T follicular helper cell (primary cell): ENCODE results near the gene ITGAL.
"Not testable (repeated sequence)": the region's sequence is repeated elsewhere in the genome, so short reads cannot be mapped to it uniquely, and the experiment has no call there.

ENCODE experiments used
- DNase-seq: peaks from one replicate; pipeline ENCODE4 v3.0.0-alpha.2; 2020; ENCODE audit warnings: low read depth

The ITGAL gene

DNA sequence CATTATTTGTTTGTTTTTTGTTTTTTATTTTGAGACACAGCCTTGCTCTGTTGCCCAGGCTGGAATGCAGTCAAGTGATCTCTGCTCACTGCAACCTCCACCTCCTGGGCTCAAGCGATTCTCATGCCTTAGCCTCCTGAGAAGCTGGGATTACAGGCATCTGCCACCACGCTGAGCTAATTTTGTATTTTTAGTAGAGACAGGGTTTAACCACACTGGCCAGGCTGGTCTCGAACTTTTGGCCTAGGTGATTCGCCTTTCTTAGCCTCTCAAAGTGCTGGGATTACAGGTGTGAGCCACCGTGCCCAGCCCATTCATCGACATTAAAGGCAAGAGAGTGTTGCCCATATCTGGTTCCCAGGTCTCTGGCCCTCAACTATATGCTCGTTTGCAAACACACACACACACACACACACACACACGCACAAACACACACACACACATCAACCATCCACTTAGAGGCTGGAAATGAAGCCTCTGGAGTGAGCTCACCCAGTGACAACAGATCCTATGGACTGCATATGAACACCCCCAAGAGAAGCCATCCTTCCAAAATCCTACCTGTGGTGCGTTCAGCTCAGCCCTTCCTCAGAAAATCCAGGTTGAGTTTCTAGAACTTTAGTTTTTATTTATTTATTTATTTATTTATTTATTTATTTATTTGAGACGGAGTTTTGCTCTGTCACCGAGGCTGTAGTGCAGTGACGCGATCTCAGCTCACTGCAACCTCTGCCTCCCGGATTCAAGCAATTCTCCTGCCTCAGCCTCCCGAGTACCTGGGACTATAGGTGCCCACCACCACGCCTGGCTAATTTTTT, 14.6 kb upstream of the ITGAL start:
- no peak for DNase-seq

DNA sequence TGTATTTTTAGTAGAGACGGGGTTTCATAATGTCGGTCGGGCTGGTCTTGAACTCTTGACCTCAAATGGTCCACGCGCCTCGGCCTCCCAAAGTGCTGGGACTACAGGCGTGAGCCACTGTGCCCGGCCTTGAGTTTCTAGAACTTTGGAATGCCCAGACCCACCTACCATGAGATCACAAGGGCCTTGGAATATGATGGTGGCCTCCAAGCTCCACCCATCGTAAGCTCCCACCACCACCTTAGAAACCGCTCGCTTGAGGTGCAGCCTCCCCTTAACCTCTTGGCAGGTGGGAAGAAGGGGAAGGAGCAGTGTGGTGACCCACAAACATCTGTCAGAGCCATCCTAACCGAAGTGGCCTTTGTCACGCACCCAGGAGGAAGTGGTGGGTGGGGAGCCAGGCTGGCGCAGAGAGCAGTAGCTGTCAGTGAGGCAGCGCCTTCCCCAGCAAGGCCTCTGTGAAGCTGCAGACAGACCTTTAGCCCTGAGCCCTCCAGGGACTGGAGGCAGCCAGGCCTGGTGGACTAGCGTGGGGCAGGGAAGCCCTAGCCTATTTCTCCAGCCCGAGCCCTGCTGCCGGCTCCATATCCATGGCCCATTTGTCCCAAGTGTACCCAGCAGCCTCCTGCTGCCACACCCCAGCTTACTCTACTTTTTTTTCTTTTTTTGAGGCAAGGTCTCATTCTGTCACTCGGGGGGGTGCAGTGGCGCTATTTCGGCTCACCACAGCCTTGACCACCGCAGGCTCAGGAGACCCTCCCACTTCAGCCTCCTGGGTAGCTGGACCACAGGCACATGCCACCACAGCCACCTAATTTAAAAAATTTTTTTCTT, 13.8 kb upstream of the ITGAL start:
- DNase-seq = peak; percentile 32

DNA sequence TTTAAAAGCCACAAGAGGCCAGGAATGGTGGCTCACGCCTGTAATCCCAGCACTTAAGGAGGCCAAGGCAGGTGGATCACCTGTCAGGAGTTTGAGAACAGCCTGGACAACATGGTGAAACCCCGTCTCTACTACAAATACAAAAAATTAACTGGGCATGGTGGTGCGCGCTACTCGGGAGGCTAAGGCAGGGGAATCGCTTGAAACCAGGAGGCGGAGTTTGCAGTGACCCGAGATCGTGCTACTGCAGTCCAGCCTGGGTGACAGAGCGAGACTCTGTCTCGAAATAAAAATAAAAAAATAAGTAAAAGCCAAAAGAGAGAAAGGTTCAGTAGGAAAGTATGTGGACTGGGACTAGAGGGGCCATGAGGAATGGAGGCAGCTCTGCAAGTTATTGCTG, 13.1 kb upstream of the ITGAL start:
- no peak for DNase-seq

DNA sequence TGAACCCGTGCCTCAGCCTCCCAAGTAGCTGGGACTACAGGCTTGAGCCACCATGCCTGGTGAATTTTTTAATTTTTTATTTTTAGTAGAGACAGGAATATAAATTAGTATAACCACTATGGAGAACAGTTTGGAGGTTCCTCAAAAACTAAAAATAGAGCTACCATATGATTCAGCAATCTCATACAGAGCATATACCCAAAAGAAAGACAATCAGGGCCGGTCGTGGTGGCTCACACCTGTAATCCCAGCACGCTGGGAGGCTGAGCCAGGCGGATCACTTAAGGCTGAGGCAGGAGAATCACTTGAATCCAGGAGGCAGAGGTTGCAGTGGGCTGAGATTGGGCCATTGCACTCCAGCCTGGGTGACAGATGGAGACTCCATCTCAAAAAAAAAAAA, 11.1 kb upstream of the ITGAL start:
- DNase-seq = not testable (repeated sequence)

DNA sequence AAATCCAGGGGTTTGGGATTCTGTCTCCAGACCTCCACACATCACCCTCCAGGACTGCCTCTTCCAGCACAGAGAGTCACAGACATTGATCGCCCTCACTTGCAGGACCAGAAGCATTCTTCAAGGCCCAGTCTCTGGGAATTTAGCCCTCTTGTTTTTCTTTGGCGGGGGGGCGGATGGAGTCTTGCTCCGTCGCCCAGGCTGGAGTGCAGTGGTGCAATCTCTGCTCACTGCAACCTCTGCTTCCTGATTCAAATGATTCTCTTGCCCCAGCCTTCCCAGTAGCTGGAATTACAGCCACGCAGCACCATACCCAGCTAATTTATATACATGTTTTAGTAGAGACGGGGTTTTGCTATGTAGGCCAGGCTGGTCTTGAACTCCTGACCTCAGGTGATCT, 8.5 kb upstream of the ITGAL start:
- no peak for DNase-seq

DNA sequence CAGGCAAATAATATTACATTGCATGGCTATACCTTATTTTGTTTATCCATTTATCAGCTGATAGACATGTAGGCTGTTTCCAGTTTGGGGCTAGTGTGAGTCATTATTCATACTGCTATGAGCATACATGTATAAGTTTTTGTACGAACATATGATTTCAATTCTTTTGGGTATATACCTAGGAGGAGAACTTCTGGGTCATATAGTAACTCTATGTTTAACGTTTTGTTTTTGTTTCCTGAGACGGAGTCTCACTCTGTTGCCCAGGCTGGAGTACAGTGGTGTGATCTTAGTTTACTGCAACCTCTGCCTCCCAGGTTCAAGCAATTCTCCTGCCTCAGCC, 2.4 kb upstream of the ITGAL start:
- DNase-seq = no peak

DNA sequence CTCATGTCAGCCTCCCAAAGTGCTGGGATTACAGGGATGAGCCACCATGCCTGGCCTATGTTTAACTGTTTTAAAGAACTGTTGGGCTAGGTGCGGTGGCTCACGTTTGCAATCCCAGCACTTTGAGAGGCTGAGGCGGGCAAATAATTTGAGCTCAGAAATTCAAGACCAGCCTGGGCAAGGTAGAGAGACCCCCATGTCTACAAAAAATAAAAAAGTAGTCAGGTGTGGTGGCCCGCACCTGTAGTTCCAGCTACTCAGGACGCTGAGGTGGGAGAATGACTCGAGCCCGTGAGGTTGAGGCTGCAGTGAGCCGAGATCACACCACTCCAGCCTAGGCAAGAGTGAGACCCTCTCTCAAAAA, 1.9 kb upstream of the ITGAL start:
- DNase-seq = no peak

DNA sequence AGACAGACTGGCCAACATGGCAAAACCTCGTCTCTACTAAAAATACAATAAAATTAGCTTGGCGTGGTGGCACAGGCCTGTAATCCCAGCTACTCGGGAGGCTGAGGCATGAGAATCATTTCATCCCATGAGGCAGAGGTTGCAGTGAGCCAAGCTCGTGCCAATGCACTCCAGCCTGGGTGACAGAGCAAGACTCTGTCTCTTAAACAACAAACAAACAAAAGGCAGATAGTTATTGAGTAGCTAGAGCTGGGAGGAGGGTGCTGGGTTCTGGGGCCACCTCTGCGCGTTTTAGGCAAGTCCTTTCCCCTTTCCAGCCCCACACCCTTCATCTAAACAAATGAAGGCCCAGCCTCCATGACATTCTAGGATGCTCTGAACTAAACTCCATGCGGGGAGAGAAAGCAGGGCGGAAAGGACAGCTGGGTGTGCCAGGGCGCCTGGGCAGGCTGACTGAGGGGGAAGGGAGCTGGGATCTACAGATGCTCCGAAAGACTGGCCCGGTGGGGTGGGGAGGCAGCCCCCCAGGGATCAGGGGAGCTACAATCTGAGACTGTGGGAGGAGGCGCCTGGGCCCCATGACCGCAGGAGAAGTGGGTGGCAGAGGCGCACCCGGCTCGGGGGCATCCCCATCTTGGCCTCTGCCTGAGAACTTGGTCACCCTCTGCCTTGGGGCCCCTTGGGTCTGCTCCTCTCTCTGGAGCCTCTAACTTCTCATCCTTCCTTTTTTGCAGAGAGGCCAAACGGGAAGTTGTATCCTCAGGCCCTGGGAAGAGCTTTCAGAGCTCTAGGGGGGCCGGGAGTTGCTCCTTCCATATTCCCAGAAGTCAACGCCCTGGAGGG, 910 bp downstream of the ITGAL start:
- DNase-seq = peak; percentile 22

DNA sequence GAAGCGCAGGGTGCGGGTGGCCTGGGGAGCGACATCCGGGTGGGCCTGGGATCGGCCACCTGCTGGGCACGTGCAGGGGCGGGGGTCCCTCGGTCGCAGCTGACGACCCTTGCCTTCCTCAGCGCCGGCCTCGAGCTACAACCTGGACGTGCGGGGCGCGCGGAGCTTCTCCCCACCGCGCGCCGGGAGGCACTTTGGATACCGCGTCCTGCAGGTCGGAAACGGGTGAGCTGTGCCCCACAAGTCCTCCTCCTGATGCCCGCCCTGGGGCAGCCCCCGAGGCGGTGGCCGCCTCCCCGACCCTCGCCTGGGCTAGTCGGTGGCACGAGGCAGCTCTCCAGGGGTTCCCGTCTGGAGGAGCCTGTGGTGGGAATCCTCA, 1.5 kb downstream of the ITGAL start:
- no peak for DNase-seq

DNA sequence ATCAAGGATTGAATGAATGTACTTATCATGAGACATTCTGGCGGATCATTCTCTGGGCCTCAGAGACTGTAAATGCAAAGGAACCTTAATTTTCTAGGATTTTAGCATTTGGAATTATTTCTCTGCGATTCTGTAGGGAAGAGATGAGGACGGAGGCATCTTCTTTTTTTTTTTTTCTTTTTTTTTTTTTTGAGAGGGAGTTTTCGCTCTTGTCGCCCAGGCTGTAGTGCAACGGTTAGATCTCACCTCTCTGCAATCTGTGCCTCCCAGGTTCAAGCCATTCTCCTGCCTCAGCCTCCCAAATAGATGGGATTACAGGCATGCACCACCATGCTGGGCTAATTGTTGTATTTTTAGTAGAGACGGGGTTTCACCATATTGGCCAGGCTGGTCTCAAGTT, 2.1 kb downstream of the ITGAL start:
- DNase-seq = no peak

DNA sequence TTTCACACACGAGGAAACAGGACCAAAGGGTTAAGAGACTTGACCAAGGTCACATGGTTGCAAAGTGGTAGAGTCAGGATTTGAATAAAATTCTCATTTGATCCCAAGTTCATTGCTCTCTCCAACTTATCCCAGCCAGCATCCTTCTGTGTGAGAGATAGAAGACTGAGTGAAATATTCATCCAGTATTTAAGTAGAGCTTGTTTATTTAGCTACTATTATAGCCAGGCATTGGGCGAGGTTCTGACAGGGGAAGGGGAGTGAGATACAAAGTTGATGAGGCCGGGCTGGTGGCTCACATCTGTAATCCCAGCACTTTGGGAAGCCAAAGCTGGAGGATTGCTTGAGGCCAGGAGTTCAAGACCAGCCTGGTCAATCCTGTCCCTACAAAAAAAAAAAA, 4.4 kb downstream of the ITGAL start:
- DNase-seq = no peak

DNA sequence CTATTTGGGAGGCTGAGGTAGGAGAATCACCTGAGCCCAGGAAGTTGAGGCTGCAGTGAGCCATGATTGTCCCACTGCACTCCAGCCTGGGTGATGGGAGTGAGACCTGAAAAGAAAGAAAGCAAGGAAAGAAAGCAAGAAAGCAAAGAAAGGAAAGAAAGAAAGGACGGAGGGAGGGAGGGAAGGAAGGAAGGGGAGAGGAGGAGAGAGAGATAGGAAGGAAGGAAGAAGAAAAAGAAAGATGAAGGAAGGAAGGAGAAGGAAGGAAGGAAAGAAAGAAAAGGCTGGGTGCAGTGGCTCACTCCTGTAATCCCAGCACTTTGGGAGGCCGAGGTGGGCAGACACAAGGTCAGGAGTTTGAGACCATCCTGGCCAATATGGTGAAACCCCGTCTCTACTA, 5.2 kb downstream of the ITGAL start:
- DNase-seq = not testable (repeated sequence)

DNA sequence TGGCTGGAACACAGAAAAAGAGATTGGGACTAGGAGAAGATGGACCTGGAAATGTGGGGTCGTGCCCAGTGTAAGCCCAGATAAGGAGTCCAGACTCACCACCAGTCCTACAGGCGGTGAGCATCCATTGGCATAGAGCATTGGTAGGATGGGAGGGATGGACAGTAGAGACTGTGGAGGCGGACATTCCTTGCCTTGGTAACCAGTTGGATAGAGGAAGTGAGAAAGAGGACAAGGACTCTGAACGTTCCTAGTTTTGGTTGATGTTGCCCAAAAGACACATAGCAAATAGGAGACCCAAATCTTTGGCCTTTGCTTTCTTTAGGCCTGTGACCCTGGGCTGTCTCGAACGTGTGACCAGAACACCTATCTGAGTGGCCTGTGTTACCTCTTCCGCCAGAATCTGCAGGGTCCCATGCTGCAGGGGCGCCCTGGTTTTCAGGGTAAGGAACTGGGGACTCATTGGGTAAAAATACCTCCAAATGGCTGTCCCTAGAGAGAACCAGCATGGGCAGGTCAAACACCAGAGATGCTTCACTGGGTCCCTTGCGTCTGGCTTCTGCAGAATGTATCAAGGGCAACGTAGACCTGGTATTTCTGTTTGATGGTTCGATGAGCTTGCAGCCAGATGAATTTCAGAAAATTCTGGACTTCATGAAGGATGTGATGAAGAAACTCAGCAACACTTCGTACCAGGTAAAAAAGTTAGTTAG, 6.4 kb downstream of the ITGAL start:
- no peak for DNase-seq

DNA sequence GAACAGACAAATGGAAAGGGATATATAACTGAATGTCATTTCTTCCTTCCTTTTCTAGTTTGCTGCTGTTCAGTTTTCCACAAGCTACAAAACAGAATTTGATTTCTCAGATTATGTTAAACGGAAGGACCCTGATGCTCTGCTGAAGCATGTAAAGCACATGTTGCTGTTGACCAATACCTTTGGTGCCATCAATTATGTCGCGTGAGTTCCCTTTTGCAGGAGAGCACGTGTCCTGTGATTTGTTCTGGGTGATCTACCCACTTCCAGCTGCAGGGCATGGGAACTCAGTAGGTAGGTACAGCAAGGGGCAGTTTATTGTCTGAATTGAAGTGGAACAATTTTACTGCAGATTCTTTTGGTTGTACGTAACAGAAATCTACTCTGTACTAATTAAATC, 8.8 kb downstream of the ITGAL start:
- DNase-seq = no peak

DNA sequence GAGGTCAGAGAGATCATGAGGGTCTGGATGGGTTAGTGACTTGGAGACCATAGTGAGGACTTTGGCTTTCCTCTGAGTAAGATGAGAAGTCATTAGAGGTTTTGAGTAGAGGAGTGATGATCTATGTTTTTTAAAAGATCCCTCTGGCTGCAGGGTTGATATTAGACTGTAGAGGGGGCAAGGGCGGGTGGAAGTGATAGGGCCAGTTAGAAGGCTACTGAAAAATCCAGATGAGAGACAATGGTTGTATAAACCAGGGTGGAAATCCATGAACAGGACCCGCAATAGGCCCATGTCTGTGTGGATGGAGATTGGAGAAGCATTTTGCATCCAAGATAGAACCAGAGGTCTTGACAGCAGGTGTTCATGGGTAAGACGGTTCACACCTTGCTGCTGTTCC, 9.8 kb downstream of the ITGAL start:
- DNase-seq = no peak

DNA sequence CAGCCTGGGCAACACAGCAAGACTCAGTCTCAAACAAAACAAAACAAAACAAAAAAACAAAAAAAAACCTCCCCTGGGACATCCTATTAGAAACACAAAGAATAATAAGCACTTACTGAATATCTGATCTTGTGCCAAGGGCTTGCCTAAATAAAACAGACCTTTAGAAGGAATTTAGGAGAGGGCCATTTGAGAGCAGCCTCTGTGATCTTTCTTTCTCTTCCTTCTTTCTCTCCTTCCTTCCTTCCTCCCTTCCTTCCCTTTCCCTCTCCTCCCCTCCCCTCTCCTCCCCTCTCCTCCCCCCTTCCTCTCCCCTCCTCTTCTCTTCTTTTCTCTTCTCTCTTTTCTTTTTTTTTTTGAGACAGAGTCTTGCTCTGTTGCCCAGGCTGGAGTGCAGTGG, 12.3 kb downstream of the ITGAL start:
- no peak for DNase-seq

DNA sequence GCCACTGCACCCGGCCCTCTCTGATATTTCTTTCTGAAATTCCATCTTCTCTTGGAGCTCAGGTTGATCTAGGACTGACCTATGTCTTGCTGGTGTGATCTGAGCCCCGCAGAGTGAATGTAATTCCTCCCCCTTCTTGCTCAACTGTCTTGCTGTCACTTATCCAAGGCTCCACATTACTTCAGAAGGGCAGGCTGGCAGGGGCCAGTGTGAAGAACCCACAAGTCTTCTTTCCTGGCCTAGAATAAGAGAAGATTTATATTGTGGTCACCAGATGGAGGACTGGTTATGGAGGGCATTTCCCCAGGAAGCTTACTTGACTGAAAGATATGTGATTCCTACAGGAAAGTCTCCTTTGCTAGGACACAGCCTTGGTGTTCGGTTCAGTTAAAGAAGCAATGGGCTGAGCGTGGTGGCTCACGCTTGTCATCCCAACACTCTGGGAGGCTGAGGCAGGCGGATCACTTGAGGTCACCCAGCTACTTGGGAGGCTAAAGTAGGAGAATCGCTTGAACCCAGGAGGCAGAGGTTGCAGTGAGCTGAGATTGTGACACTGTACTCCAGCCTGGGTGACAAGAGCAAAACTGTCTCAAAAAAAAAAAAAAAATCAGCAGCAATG, 13.4 kb downstream of the ITGAL start:
- no peak for DNase-seq

DNA sequence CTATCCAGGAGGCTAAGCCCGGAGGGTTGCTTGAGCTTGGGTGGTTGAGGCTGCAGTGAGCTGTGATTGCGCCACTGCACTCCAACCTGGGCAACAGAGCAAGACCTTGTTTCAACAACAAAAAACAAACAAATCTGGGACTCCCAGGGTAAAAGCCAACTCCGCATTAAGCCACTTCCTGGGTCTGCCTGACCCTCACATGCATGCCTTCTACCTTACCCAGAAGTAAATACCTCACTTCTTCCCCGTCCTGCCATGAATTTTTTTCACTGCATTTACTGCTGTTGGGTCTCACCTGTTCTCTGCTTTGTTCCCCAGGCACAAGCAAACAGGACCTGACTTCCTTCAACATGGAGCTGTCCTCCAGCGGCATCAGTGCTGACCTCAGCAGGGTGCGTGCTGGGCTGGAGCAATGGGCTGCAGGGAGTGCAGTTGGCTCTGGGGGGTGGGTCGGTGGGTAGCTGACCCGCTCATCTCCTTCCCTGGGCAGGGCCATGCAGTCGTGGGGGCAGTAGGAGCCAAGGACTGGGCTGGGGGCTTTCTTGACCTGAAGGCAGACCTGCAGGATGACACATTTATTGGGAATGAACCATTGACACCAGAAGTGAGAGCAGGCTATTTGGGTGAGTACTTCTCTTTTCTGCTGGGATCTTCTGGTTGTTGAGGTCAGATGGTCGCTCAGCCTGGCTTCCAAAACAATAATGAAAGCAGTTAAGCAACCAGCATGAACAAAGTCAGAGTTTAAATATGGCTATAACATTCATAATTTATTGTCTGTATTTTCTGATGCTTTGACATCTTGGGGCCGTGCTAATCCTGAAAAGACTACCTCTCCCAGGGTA, 16.4 kb downstream of the ITGAL start:
- no peak for DNase-seq

DNA sequence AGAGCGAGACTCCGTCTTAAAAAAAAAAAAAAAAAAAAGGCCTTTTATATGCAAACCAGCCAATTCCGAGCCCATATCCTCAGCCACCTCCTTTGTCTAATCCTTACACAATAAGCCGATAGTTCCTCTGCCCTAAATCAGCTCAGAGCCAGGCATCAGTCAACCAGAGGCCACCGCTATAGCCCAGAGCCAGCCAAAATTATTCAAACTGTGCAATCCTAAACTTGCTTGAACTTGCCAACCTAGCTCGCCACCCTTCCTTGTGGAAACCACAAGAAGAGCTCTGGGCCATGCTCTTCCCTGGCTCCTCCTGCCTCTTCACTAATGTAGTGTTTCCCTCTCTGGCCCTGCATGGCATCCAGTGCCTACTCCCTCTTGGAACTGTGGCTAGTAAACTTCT, 17.7 kb downstream of the ITGAL start:
- no peak for DNase-seq

DNA sequence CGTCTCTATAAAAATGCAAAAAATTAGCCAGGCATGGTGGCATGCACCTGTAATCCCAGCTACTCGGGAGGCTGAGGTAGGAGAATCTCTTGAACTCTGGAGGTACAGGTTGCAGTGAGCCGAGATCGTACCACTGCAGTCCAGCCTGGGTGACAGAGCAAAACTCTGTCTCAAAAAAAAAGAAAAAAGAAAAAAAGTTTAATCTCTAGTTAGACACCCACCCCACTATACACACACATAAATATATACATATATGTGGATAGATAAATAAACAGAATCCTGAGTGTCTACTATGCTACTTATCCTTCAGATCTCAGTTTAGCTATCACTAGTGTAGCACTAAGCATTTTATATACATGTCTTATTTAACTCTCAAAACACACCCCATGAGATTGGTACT, 18.7 kb downstream of the ITGAL start:
- no peak for DNase-seq
